Osteoblast (primary cell): ENCODE measurements around the gene FOXQ1. TPM values are rescaled to one million over a fixed set of nuclear protein-coding genes. Genes with fewer than 3 reads are reported as not detected.

Experiments
- DNase-seq: peaks from one replicate; pipeline ENCODE4 v3.0.0; 2011; ENCODE audit warnings: low spot score, mixed read lengths; ENCODE audit not compliant: insufficient read length; ENCODE audit errors: missing footprints
- H2AFZ ChIP-seq: 2 replicates; pipeline ENCODE4 v1.6.0; 2011; ENCODE audit warnings: mild to moderate bottlenecking, low read length
- H3K27ac ChIP-seq: 2 replicates; pipeline ENCODE4 v1.5.1; 2011; ENCODE audit warnings: mild to moderate bottlenecking, low read depth, low read length, moderate library complexity
- H3K27me3 ChIP-seq: 2 replicates; pipeline ENCODE4 v1.6.0; 2012; ENCODE audit warnings: mild to moderate bottlenecking, control low read depth, inconsistent platforms, low read length, moderate library complexity; ENCODE audit not compliant: insufficient read depth
- H3K36me3 ChIP-seq: 2 replicates; pipeline ENCODE4 v1.5.1; 2011; ENCODE audit warnings: mild to moderate bottlenecking, low read length, control low read depth, moderate library complexity; ENCODE audit not compliant: insufficient read depth
- H3K4me1 ChIP-seq: 2 replicates; pipeline ENCODE4 v1.5.1; 2011; ENCODE audit warnings: mild to moderate bottlenecking, low read length, control low read depth, moderate library complexity; ENCODE audit not compliant: insufficient read depth
- H3K4me2 ChIP-seq: 2 replicates; pipeline ENCODE4 v1.6.0; 2011; ENCODE audit warnings: mild to moderate bottlenecking, low read length; ENCODE audit not compliant: insufficient read depth
- H3K4me3 ChIP-seq: fragments of 200-600 bp; sonication (generic); 3 replicates; pipeline ENCODE4 v1.5.1; 2012; ENCODE audit warnings: mild to moderate bottlenecking, low read length, inconsistent platforms; ENCODE audit not compliant: insufficient read depth
- H3K79me2 ChIP-seq: 2 replicates; pipeline ENCODE4 v1.6.0; 2012; ENCODE audit warnings: mild to moderate bottlenecking, low read length, control low read depth, inconsistent platforms; ENCODE audit not compliant: insufficient read depth
- H3K9me3 ChIP-seq: 2 replicates; pipeline ENCODE4 v1.5.1; 2011; ENCODE audit warnings: low read depth, low read length, control low read depth
- H4K20me1 ChIP-seq: 2 replicates; pipeline ENCODE4 v1.6.0; 2012; ENCODE audit warnings: mild to moderate bottlenecking, low read length, control low read depth; ENCODE audit not compliant: insufficient read depth
- CTCF ChIP-seq: IDR thresholded peaks from 2 replicates; pipeline ENCODE4 v1.5.1; 2011; ENCODE audit warnings: mild to moderate bottlenecking, low read depth, low read length, moderate library complexity; ENCODE audit errors: extremely low read depth
- total RNA-seq: library from RNA; depleted of rRNA; stranded (reverse); fragments of >200 nt; gene quantifications from 2 replicates; pipeline ENCODE4 v1.2.3, GENCODE V29; 2012

The FOXQ1 gene
- total RNA-seq, 1 donor: 2.5 TPM

GRCh38 chr6:1362643-1363042, 50.7 kb downstream of the FOXQ1 start:
- Histone ChIP-seq H3K4me1 (no peaks in the 10 kb centered on the region), H3K27me3 (no peaks in the 10 kb centered on the region), H3K36me3 (no peaks in the 10 kb centered on the region), H3K79me2 (no peaks in the 10 kb centered on the region), H3K9me3 (no peaks in the 10 kb centered on the region), H3K27ac (no peak overlapping the region), H3K4me2 (no peak overlapping the region), H3K4me3 (no peak overlapping the region), H2AFZ (no peak overlapping the region), H4K20me1 (no peaks in the 10 kb centered on the region)
- no peak for TF ChIP-seq CTCF
- DNase-seq: no peak

- no peak overlapping the region for H2AFZ ChIP-seq
- H3K4me1 ChIP-seq: no peaks in the 10 kb centered on the region
- H3K4me2 ChIP-seq: no peak overlapping the region
- DNase-seq: no peak
- H3K4me3 ChIP-seq: no peak overlapping the region
- no peak overlapping the region for H3K27ac ChIP-seq
- no peaks in the 10 kb centered on the region for H3K36me3 ChIP-seq
- H3K79me2 ChIP-seq: no peaks in the 10 kb centered on the region
- TF ChIP-seq CTCF: no peak
- no peaks in the 10 kb centered on the region for H3K9me3 ChIP-seq
- H3K27me3 ChIP-seq: no peaks in the 10 kb centered on the region
- no peaks in the 10 kb centered on the region for H4K20me1 ChIP-seq
Observed at GRCh38 chr6:1363298-1363697, 51.4 kb downstream of the FOXQ1 start.

GRCh38 chr6:1363729-1364572, 52.1 kb downstream of the FOXQ1 start:
- Histone ChIP-seq H3K4me1 (no peaks in the 10 kb centered on the region), H3K79me2 (no peaks in the 10 kb centered on the region), H3K9me3 (no peaks in the 10 kb centered on the region), H4K20me1 (no peaks in the 10 kb centered on the region), H3K27ac (no peak overlapping the region), H3K4me3 (no peak overlapping the region), H3K36me3 (no peaks in the 10 kb centered on the region), H2AFZ (no peak overlapping the region), H3K27me3 (no peaks in the 10 kb centered on the region), H3K4me2 (no peak overlapping the region)
- no peak for DNase-seq
- peak; percentile 32 for TF ChIP-seq CTCF

Other genes starting within 250 kb of the FOXQ1 start
- 1.1 and 2.1 TPM in 2 replicates for gene FOXF2, start 77.5 kb downstream of the FOXQ1 start, total RNA-seq